Umbilical cord (tissue), 2 donors: ENCODE data around the gene WDR41. TPM values are rescaled to one million over a fixed set of nuclear protein-coding genes. Genes with fewer than 3 reads are reported as not detected.
A peak's percentile ranks its signal among the peaks of the same experiment; 100 is the strongest.
"Not testable (repeated sequence)": the region's sequence is repeated elsewhere in the genome, so short reads cannot be mapped to it uniquely, and the experiment has no call there.

Experiments
- DNase-seq: peaks from one replicate; pipeline ENCODE4 v3.0.0-alpha.2; 2015; ENCODE audit warnings: low spot score
- total RNA-seq: library from RNA; depleted of rRNA; stranded (reverse); fragments of >200 nt; gene quantifications from one replicate; pipeline ENCODE4 v1.2.3, GENCODE V29; 2014; ENCODE audit warnings: low replicate concordance; ENCODE audit not compliant: insufficient read depth

Gene WDR41
- 108 TPM for total RNA-seq

- DNase-seq, result peak; percentile 99
These were observed at the start of gene WDR41 for GRCh38 chr5:77491783-77492652. Gene WDR41 (minus strand): TSS chr5:77492316. CDS start chr5:77492220, 96 bp downstream.

GRCh38 chr5:77531297-77531696 lies 39.2 kb upstream of the WDR41 start:
- no peak for DNase-seq

GRCh38 chr5:77518304-77518703 lies 26.2 kb upstream of the WDR41 start:
- DNase-seq, result no peak

- no peak for DNase-seq
These were observed 22.3 kb upstream of the WDR41 start for GRCh38 chr5:77514457-77514856.

- DNase-seq, result no peak
These were observed 21.2 kb upstream of the WDR41 start for GRCh38 chr5:77513321-77513720.

- not testable (repeated sequence) for DNase-seq
These were observed 9.0 kb upstream of the WDR41 start for GRCh38 chr5:77501132-77501531.

GRCh38 chr5:77499973-77500372 lies 7.9 kb upstream of the WDR41 start:
- DNase-seq, result no peak

- DNase-seq, result no peak
These were observed 7.3 kb upstream of the WDR41 start for GRCh38 chr5:77499441-77499840.

- DNase-seq, result no peak
These were observed 6.8 kb upstream of the WDR41 start for GRCh38 chr5:77498952-77499351.

GRCh38 chr5:77494935-77495334 lies 2.8 kb upstream of the WDR41 start:
- DNase-seq, result no peak

- no peak for DNase-seq
These were observed 511 bp upstream of the WDR41 start for GRCh38 chr5:77492653-77493000.

- DNase-seq, result not testable (repeated sequence)
These were observed 1.3 kb downstream of the WDR41 start for GRCh38 chr5:77490741-77491344.

GRCh38 chr5:77486344-77486962 lies 5.7 kb downstream of the WDR41 start:
- no peak for DNase-seq

- DNase-seq, result no peak
These were observed 8.4 kb downstream of the WDR41 start for GRCh38 chr5:77483682-77484081.

GRCh38 chr5:77475041-77475440 lies 17.1 kb downstream of the WDR41 start:
- DNase-seq, result not testable (repeated sequence)

GRCh38 chr5:77468875-77469274 lies 23.2 kb downstream of the WDR41 start:
- DNase-seq, result not testable (repeated sequence)

- DNase-seq, result no peak
These were observed 28.2 kb downstream of the WDR41 start for GRCh38 chr5:77463905-77464304.

GRCh38 chr5:77461287-77461686 lies 30.8 kb downstream of the WDR41 start:
- no peak for DNase-seq

- DNase-seq, result no peak
These were observed 38.0 kb downstream of the WDR41 start for GRCh38 chr5:77454123-77454522.

GRCh38 chr5:77452351-77452750 lies 39.8 kb downstream of the WDR41 start:
- DNase-seq, result no peak

- DNase-seq, result no peak
These were observed 42.1 kb downstream of the WDR41 start for GRCh38 chr5:77449981-77450380.

- peak; percentile 16 for DNase-seq
These were observed 42.8 kb downstream of the WDR41 start for GRCh38 chr5:77449277-77449676.

GRCh38 chr5:77448831-77449230 lies 43.3 kb downstream of the WDR41 start:
- no peak for DNase-seq
